GM21447 (cell line): ENCODE measurements around the gene BASP1.

ENCODE experiments used
- ATAC-seq: cut with Tn5 transposase; IDR thresholded peaks from one replicate; pipeline ENCODE4 v1.9.1; 2021; ENCODE audit not compliant: unreplicated experiment

The BASP1 gene

GRCh38 chr5:17221843-17222636 is 4.6 kb downstream of the BASP1 start:
- ATAC-seq = no peak

- ATAC-seq = no peak
Measured at GRCh38 chr5:17222664-17223063, 5.2 kb downstream of the BASP1 start.

DNA sequence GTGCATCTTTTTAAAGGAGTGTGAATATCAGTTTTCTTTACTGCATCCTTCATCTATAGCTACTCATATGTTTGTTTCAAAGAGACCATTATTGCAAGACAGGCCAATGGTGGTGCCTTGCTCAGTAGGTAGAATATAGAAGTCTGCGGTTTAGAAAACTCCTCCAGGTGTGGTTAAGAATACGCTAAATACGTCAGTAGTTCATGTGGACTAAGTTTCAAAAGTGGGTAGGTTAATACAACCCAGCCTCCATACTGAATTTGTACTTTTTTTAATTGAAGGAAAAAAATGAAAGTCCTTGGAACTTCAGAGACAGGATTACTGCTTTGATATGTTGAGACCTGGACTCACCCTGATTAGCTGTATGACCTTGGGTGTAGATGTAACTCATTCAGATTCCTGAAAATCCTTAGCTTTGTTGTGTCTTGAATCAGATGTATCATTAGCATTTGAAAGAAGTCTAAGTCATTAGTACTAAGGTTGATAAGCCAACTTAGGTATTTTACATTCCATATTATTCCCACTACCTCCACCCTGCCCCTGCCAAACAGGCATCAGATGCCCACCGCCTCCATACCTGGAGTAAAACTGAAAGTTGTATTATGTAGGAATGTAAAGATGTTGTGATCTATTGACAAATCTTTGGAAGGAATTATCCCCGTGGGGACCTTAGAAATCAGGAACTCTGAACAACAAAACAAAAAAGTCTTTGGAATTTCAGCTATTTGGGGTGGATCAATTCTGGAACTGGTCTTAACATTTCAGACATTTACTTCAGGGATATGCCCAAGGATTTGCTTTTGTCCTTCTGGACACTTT is 6.1 kb downstream of the BASP1 start:
- ATAC-seq = peak; percentile 28

- ATAC-seq = peak; percentile 42
Measured at GRCh38 chr5:17224858-17225511, 7.6 kb downstream of the BASP1 start.

- ATAC-seq = no peak
Measured at GRCh38 chr5:17225520-17225919, 8.1 kb downstream of the BASP1 start.

GRCh38 chr5:17227868-17228267 is 10.4 kb downstream of the BASP1 start:
- no peak for ATAC-seq

DNA sequence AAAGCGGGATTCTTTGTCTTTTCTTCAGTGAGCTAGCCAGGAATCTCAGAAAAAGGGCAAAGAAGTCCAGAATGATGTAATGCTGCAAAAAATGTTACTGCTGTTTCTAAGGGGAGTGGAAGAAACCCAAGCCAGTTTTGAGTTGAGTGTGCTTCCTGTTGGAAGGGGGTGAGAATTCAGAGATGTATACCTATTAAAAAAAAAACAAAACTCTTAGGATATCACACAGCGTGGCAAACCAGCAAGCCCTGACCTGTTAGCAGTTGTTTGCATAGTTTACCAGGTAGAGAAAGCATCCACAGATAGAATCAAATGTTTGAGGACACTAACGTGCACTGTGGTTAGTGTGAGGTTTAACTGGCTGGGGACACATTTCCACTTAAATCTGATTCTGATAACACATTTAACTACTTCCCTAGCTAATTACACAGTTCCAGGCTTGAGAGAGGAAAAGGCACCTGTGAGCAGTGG is 11.4 kb downstream of the BASP1 start:
- peak; percentile 69 for ATAC-seq

DNA sequence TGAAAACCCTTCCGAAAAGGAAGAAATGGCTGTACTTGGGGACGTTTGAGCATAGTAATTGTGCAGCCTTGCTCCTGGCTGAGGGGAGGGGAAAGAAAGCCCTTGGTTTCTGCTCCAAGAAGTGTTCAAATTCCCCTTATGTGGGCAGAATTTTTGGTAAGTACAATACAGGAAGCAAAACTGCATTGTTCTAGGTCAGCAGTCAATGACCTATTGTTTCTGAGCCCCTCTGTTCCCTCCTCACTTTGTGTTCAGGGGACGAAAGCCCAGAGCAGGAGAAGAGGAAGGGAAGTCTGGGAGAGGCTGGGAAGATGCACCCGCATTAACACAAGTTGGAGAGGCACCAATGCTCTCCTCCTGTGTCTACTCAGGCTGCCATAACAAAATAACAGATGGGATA is 11.9 kb downstream of the BASP1 start:
- ATAC-seq = peak; percentile 39

DNA sequence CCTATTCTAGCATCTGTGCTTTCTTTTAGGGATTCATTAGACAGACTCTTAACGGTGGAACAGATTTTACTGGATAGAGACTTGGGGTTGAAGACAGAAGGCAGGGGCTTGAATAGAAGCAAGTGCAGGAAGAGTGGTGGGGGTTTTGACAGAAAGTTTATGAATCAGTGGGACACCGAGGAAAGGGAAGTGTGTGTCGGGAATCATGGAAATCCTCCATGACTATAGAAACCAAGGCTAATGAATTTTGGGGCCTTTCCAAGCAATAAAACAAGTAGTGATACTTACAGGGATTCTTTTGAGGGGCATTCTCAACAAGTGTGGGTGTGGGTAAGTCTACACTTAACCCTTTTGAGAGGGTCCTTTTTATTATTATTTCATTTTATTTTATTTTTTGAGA is 12.8 kb downstream of the BASP1 start:
- ATAC-seq = no peak

- ATAC-seq = no peak
Measured at GRCh38 chr5:17230808-17231525, 13.5 kb downstream of the BASP1 start.

DNA sequence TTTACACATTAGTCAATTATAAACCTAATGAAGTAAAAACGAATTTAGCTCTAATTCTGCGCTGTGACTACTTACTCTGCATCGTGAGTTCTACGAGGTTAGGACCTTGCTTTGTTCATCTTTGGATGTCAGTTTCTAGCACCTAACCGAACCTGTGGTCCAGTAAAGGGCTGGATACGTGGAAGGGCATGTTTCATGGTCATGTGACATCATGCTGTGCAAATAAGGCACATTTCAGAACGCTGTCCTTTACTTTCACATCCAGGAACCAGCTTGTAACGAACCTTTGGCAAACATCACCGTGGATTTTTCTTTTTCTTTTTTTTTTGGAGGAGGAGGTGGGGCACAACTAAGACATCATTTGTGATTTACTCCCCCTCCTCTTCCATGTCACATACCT is 15.0 kb downstream of the BASP1 start:
- ATAC-seq = no peak

DNA sequence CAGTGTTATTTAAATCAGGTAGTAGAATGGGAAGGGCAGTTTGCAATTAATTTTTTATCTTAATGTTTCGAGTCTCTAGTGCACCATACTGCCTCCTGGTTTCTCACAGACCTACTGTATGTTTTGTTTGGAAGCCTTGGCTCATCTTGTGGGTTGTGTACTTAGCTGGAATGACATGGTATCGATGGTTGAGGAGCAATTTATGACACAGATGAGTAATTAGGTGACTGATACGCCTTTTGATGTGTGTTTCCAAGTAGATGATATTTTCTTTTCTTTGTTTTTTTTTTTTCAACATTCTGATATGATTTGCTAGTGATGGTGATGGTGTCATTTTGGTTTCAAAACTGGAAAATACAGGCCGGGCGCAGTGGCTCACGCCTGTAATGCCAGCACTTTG is 16.1 kb downstream of the BASP1 start:
- ATAC-seq = no peak

DNA sequence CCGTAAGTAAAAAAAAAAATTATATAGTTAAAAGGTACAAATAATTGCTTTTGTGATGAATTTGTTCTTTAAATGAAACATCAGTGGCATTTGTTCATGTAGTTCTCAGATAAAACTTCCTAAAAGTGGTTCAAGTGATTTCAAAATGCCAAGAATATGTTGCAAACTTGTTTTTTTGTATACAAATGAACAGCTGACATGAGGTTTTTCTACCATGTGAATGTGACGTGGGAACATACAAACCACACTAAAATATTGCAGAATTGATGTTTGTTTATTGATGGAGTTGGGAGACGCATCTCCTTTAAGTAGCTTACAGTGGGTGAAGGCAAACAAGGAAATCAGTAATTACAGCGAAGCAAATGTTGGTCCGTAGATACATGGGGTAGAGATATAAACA is 16.9 kb downstream of the BASP1 start:
- no peak for ATAC-seq

DNA sequence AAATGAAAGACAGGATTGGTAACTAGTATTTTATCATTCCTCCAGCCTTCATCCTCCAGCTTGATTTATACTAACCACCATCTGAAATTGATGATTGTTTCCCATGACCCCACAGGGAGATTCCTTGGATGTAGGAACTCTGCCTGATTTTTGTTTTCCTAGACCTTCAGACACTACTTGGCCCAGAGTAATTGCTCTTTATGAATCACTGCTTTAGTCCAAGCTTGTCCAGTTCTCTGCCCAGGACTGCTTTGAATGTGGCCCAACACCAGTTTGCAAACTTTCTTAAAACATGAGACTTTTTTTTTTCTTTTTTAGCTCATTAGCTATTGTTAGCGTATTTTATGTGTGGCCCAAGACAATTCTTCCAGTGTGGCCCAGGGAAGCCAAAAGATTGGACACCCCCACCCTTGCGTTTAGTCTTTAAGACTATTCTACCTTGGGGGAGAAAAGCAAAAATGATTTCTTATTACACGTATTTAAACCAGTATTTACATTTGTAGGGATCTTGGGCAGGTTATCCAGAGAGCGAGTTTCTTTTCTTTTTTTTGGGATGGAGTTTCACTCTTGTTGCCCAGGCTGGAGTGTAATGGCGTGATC is 18.4 kb downstream of the BASP1 start:
- ATAC-seq = no peak

- ATAC-seq = no peak
Measured at GRCh38 chr5:17238521-17239041, 21.1 kb downstream of the BASP1 start.

DNA sequence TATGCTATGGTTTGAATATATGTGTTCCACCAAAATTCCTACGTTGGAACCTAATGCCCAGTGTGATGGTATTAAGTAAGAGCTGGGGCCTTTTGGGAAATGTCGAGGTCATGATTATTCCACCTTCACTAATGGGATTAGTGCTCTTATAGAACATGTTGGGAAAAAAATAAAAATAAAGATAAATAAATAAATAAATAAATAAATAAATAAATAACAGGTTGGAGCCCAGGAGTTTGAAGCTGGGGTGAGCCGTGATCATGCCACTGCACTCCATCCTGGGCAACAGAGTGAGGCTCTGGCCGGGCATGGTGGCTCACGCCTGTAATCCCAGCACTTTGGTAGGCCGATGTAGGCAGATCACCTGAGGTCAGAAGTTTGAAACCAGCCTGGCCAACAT is 22.5 kb downstream of the BASP1 start:
- no peak for ATAC-seq

- no peak for ATAC-seq
Measured at GRCh38 chr5:17240487-17240886, 23.1 kb downstream of the BASP1 start.

DNA sequence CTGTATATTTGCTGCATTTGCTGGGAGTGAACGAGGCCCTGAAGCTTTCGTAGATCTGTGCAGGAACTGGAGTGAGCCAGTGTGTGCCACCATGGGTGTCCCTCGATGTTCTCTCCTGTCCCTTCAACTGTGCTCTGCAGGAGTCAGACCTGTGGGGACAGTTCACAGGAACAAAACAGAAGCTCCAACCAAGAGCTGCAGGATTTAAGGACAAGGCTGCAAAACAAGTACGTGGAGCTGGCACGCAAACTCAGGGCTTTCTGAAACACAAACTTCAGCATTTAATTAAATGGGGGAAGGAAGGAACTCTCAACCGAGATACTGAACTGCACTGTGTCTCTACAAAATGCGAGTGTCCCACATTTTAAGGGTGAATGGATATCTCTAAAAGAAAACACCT is 24.2 kb downstream of the BASP1 start:
- ATAC-seq = no peak

- no peak for ATAC-seq
Measured at GRCh38 chr5:17243287-17244063, 26.0 kb downstream of the BASP1 start.
